ENCODE measurements around the gene SSNA1.

SSNA1 gene

DNA sequence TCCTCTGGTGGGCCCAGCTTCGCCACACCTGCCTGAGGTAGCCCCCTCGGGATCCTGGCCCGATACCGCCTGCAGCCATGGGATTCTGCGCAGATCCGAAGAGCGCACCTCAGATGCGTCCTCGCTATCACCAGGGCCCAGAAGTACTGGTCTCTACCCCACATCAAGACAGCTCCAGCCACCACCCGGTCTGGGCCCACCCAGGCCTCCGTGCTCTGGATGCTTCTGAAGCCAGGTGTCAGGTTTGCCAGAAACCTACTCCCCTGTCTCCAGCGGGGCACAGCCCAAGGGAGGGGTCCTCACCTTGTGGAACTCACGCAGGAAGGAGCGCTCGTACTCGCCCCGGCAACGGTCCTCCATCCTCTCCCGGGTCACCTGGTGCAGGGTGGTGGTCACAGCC, 2.6 kb upstream of the SSNA1 start:
- DNase-seq, result no peak

GRCh38 chr9:137186385-137186784, 2.1 kb upstream of the SSNA1 start:
- no peak for DNase-seq

DNA sequence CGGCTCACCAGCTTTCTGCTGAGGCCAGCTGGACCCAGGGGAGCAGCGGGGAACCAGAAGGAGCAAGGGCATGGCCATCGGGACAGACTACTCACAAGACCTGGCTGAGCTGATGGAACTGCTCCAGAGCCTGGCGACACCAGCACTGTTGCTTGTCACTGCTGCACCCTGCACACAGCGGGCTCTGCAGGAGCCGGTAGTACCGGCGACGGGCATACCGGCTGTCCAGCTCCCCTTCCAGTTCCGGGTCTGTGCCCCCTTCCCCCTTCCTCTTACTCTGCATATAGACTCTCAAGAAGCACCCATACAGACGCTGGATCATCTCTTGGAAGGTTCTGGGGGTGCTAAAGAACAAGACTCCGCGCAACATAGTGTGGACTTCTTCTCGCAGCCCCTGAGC, 1.1 kb upstream of the SSNA1 start:
- no peak for DNase-seq

GRCh38 chr9:137188086-137188489, 388 bp upstream of the SSNA1 start:
- no peak for DNase-seq

- no peak for DNase-seq
Observed at GRCh38 chr9:137189297-137190295, 1.1 kb downstream of the SSNA1 start.

DNA sequence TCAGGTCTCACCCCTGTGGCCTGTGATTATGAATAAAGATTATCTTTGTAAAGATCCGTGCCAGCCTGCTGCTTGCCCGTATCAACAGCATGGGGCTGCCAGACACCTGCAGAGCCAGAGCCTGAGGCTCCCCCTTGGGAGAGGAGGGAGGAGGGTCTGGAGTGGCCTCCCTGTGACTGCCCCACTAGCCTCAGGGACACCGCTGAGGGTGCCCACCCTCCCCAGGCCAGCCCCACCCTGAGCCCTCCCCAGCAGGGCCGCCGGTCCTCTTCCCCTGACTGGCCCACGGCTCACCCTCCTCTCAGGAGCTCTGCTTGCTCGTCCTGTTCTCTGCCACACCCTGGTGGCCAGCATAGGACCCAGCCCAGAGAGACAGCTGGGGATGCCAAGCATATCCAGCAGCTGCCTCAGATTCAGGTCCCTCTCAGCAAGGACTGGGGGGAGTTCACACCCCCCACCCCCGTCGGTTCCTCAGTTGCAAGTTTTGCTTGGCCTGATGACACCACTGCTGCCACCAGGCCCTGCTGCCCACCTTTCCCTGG, 1.9 kb downstream of the SSNA1 start:
- DNase-seq, result no peak

GRCh38 chr9:137191245-137191644, 2.8 kb downstream of the SSNA1 start:
- DNase-seq, result no peak

DNA sequence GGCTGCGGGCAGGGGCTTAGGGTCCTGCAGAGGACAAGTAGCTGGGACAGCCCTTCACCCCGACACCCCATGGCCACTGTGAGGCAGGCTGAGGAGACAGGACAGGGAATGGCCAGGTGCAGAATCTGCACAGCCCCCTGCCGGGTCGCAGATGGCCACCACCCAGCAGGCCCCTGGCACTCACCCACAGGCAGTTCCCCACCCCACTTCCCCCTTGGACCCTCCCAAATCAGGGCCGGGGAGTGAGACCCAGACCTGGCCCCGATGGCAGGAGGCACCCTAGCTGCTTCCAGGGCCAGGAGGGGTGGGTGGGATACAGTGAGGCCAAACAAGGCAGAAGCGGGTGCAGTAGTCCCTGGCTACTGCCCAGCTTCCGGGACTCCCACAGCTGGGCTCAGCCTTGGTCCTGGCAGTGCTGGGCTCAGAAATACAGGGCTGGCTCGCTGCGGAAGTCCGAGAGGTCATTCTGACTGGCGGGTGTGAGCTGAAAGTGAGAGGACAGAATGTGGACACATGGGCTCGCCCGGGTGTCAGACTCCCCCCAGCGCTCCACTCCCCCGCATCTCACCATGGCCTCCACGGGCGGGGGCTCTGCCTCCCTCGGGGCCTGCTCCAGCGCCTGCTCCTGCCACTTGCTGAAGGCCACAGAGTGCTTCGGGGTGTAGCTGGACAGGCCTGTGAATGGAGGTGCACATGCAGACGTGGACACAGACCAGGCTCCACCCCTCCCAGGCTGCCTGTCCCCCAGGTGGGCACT, 3.4 kb downstream of the SSNA1 start:
- no peak for DNase-seq

DNA sequence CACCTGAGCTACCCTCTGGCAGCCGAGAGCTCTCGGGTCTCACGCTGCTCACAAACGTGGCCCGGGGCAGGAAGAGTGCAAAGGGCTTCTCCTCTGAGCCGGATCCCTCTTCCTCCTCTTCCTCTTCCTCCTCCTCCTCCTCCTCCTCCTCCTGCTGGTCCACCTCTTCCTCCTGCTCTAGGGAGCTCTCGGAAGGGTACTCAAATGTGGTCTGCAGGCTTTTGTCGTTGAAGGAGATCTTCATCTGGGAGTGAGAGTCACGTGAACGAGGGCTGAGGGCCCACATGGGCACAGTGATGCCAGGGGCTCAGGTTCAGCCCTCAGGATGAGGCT, 3.9 kb downstream of the SSNA1 start:
- DNase-seq, result no peak

DNA sequence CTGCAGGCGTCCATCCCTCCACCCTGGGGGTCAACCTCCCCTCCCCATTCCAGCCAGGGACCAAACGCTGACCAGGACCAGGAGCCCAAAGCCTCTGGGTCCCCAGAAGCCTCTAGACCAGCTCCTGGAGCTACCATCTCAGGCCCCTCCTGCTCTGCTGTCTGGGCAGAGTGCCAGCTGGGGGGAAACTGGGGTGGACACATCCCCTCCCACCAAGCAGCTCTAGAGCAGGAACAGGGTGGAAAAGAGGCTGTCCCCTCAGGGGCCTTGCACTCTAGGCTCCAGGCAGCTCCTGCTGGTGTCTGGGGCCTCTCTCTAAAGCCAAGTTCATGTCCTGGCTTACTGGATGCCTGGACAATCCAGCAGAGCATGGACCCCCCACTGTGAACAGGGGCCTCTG, 4.4 kb downstream of the SSNA1 start:
- no peak for DNase-seq

DNA sequence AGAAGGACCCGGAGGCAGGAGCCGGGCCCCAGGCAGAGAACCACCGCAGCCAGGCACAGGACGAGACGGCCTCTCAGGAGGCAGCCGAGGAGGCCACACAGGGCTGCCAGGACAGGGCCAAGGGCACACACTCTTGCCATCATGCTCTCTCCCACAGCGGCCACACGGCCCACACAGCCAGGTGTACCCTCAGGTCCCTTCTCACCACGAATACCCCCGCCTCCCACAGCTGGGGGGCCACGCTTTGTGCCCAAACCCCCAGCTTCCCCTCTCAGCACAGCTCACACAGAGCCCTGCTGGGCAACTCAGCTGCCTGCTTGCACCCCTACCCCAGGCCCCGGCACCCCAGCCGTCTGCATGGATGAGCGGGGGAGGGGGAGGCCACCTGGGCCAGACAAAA, 5.3 kb downstream of the SSNA1 start:
- no peak for DNase-seq

GRCh38 chr9:137194388-137194787, 5.9 kb downstream of the SSNA1 start:
- DNase-seq, result no peak

- no peak for DNase-seq
Observed at GRCh38 chr9:137194909-137195308, 6.4 kb downstream of the SSNA1 start.

- peak; percentile 49 for DNase-seq
Observed at GRCh38 chr9:137195525-137196220, 7.2 kb downstream of the SSNA1 start.

DNA sequence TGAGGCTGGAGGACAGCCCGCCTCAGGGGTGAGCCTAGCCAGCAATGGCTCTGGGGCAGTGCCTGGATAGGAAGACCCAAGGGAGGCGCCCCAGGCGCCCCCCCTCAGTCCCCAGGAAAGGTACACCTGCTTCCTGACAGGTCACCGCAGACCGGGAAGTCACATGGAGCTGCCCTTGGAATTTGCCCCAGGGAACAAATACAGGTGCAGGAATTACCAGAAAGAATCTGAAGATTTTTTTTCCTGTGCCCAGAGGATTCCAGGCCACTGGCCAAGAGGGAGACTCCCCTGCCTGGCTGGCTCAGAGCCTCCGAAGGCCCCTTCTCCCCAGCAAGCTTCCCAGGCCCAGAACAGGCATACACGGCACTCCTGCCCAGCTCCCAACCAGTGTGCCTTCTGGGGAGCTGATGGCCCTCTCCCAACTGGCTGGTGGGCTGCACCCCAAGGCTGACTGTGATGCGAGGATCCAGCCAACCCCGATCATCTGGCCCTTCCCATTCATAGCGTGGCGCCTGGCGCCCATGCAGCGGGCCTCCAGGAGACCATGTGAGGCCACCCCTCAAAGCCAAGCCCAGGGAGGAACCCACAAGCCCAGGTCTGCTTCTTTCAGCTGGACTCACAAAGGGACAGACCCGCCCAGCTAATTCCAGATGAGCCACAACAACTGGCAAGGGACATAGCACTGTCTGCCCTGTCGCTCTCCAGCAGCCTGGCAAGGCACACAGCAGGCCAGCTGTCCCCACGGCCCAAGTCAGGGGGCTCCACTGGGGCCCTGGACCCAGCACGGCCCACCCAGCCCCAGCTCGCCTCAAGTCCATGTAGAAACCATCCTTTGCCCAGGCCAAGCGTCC, 9.8 kb downstream of the SSNA1 start:
- no peak for DNase-seq

DNA sequence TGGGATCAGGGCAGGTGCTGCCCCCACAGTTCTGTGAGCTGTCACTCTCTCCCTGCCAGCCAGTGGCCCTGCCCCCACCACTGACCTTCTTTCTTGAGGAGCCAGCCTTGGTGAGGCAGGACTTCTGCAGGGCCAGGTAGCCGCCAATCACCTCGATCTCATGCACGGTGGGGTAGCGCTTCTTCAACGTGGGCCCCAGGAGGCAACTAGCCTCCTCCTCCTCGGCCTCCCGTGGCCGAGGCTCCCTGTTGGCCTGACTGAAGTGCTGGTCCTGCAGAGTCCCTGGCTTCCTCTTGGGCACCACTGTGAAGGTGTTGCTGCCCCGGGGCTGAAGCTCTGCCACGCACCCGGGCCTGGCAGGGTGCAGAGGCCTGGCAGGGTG, 10.4 kb downstream of the SSNA1 start:
- no peak for DNase-seq

DNA sequence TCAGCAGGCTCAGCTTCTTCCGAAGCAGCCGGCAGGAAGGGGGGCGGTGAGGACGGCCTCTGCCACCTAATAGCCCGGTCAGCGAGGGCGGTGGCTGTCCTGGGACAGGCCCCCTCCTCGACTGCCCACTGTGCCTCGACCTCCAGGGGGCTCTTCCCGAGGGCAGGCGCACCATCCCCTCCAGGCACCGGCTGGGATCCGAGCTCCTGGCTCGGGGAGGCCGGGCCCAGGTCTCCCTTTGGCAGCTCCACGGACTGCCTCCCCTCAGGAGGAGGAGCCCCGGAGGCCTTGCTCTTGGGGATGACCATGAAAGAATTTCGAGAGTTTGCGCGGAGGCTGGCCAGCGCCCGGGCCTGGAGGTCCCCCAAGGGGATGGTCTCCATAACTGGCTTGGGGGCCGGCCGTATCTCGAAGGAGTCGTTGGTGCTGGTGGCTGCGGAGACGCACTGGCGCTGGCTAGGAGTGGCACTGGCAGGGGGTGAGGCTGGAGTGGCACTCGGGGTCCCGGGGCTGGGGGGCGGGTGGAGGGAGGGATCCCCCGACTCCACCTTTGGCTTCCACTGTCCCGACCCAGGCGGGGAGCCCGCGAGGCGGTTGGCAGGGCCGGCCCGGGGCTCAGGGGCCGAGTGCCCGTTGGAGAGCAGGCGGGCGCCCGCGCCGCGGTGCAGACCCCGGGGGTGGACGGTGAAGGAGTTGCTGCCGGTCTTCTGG, 11.1 kb downstream of the SSNA1 start:
- no peak for DNase-seq

DNA sequence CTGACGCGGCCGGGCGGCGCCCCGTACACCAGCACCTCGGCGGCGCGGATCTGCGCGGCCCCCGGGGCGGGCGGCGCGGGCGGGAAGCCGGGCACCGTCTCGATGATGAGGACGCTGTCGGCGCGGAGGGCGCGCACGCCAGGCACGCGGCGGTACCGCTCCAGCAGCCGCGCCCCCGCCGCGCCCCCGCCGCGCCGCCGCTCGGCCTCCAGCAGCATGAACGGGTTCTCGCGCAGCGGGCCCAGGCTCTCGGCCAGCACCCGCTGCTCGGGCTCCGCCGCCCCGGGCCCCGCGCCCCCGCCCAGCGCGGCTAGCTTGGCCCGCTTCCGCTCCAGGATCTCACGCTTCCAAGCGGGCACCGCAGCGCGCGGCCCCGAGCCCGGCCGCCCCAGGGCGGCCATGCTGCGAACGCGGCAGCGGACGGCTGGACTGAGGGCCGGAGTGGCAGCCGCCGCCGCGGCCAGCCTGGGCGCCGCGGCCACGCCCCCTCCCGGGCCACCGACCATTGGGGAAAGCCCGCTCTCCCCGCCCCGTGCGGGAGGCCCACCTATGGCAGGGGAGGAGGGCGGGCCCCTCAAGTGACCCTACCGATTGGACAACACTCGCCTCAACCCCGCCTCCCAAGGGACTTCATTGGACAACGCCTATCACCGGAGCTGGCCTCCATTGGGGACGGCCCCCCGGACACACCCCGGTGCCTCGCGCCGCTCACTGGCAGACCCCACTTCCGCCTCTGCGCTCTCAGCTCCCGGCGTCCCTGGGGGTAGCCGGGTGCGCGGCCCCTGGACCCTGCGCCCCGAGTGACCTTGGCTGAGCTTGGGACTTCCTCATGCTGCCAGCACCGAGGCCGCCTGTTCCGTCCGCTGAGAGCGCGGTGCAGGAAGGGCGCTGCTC, 12.1 kb downstream of the SSNA1 start, which contains the start of gene TPRN:
Gene TPRN, minus strand, starts transcription at position 431 of the 894 bp plus-strand sequence. Its CDS starts 30 bp downstream, at position 401.
- DNase-seq, result peak; percentile 99

DNA sequence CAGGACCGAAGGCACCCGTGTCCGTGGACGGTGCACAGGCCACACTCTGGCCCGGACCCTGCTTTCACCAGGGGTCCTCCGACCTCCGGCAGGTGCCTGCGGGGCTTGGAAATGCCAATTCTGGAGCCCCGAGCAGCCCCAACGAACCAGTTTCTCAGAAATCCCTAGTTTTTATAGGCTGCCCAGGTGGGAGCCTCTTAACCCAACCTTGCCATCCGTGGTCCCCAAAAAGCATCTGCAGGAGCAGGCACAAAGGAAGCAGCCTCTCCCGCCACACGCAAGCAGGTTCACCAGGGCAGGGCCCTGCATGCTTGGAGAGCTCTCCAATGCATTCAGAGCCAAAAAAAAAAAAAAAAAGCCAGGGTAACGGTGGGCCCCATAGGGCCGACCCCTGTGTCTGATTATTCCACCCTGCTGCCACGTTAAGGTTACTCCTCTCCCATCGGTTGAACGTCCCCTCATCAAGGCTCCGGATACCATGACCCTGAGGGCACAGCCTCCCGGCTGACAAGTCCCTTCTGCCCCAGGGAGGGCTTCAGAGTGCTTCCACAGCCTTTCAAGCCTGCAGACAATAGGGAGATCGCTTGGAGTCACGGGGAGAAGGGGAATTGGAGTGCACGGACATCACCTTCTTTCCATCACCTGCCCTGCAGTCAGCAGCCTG, 12.9 kb downstream of the SSNA1 start:
- no peak for DNase-seq

GRCh38 chr9:137202966-137203365, 14.5 kb downstream of the SSNA1 start:
- no peak for DNase-seq

Data from NCI-H1092 (cell line).